HCT116 (cell line): ENCODE data around the gene LEPR. TPM values are rescaled to one million over a fixed set of nuclear protein-coding genes. Genes with fewer than 3 reads are reported as not detected.

Source experiments
- ATAC-seq: fragments of 200-7000 bp; cut with Tn5 transposase; 2 replicates; pipeline ENCODE4 v1.9.1; 2020; ENCODE audit warnings: mild to moderate bottlenecking, moderate library complexity
- BruUV-seq: library from RNA; stranded (reverse); fragments of 400-500 nt; replicated peaks from 2 replicates; lab custom pipeline; 2021; lab: Mats Ljungman, UMichigan
- CTCF ChIA-PET: fragments of 300-600 bp; sonication (Branson Sonifier 250); formaldehyde crosslinking; loops from one replicate; lab custom pipeline; 2021; ENCODE audit warnings: antibody characterized with exemption; lab: Charles Lee
- POLR2A ChIA-PET: fragments of 300-600, 350-600 bp; sonication (Branson Sonifier 250); formaldehyde crosslinking; loops from one replicate; lab custom pipeline; 2021; ENCODE audit warnings: antibody characterized with exemption; lab: Charles Lee
- RAD21 ChIA-PET, 2 experiments: fragments of 300-600 bp; sonication (Branson Sonifier 250); formaldehyde crosslinking; loops; one replicate each; lab custom pipeline; 2023; ENCODE audit warnings: low total read pairs in 2 of 2; ENCODE audit not compliant: uncharacterized antibody in 2 of 2, unreplicated experiment in 2 of 2, low non-redundant PET in 1 of 2; lab: Charles Lee
- DNase-seq: peaks from one replicate; pipeline ENCODE4 v3.0.0-alpha.2; 2010; ENCODE audit warnings: low read depth, low spot score
- H2AFZ ChIP-seq: fragments of 200-600 bp; shearing (Covaris generic), sonication (generic); 2 replicates; pipeline ENCODE4 v1.6.1; 2017; ENCODE audit warnings: low read depth, mixed run types, mixed read lengths, antibody characterized with exemption, low read length; ENCODE audit not compliant: poor library complexity, severe bottlenecking
- H3K27ac ChIP-seq: 2 replicates; pipeline ENCODE4 v1.5.1; 2012; ENCODE audit warnings: low read depth, low read length
- H3K27me3 ChIP-seq: fragments of 200-600 bp; sonication (generic); 2 replicates; pipeline ENCODE4 v1.6.1; 2016; ENCODE audit warnings: mixed run types, low read length, mixed read lengths; ENCODE audit not compliant: insufficient read depth
- H3K36me3 ChIP-seq, 2 experiments: fragments of 200-500 bp in 1 of 2; fragments of 200-600 bp in 1 of 2; sonication (Bioruptor generic) in 1 of 2; sonication (generic) in 1 of 2; 2 replicates each; pipeline versions ENCODE4 v1.5.1 to v1.6.1; 2014 to 2016; ENCODE audit warnings: low read length in 2 of 2, inconsistent platforms in 1 of 2, mixed read lengths in 1 of 2, mixed run types in 1 of 2; ENCODE audit not compliant: insufficient read depth in 2 of 2, control insufficient read depth in 1 of 2
- H3K4me1 ChIP-seq, 2 experiments: fragments of 200-600 bp in 1 of 2; sonication (generic) in 1 of 2; 2 replicates each; pipeline versions ENCODE4 v1.5.1 to v1.6.1; 2012 to 2017; ENCODE audit warnings: low read length in 2 of 2, inconsistent platforms in 1 of 2, mild to moderate bottlenecking in 1 of 2, mixed read lengths in 1 of 2, mixed run types in 1 of 2, moderate library complexity in 1 of 2; ENCODE audit not compliant: insufficient read depth in 2 of 2, control insufficient read depth in 1 of 2
- H3K4me2 ChIP-seq: fragments of 200-600 bp; sonication (generic); 2 replicates; pipeline ENCODE4 v1.6.1; 2017; ENCODE audit warnings: mixed run types, low read length, mixed read lengths
- H3K4me3 ChIP-seq, 2 experiments: fragments of 200-600 bp in 1 of 2; sonication (generic) in 1 of 2; replicated peaks in 1 of 2; 2 replicates each; pipeline ENCODE4 v1.5.1; 2011 to 2016; ENCODE audit warnings: low read length in 2 of 2, control low read depth in 1 of 2, low read depth in 1 of 2, mild to moderate bottlenecking in 1 of 2, mixed read lengths in 1 of 2, mixed run types in 1 of 2
- H3K79me2 ChIP-seq: fragments of 200-600 bp; sonication (generic); 2 replicates; pipeline ENCODE4 v1.6.1; 2017; ENCODE audit warnings: mild to moderate bottlenecking, mixed run types, low read length, moderate library complexity, mixed read lengths; ENCODE audit not compliant: insufficient read depth
- H3K9ac ChIP-seq: fragments of 200-600 bp; sonication (generic); 2 replicates; pipeline ENCODE4 v1.6.1; 2016; ENCODE audit warnings: low read length, mixed read lengths
- H3K9me2 ChIP-seq: fragments of 200-600 bp; sonication (generic), shearing (Covaris generic); 2 replicates; pipeline ENCODE4 v1.6.1; 2017; ENCODE audit warnings: mixed run types, mild to moderate bottlenecking, moderate library complexity; ENCODE audit not compliant: insufficient read depth
- H3K9me3 ChIP-seq, 2 experiments: fragments of 200-500 bp in 1 of 2; fragments of 200-600 bp in 1 of 2; sonication (Bioruptor generic) in 1 of 2; sonication (generic) in 1 of 2; 2 replicates each; pipeline ENCODE4 v1.6.1; 2014 to 2017; ENCODE audit warnings: low read length in 2 of 2, mixed read lengths in 2 of 2, inconsistent platforms in 1 of 2, low read depth in 1 of 2, mild to moderate bottlenecking in 1 of 2, mixed run types in 1 of 2, moderate library complexity in 1 of 2; ENCODE audit not compliant: control insufficient read depth in 1 of 2, insufficient read depth in 1 of 2
- H4K20me1 ChIP-seq: fragments of 200-600 bp; sonication (generic), shearing (Covaris generic); 2 replicates; pipeline ENCODE4 v1.6.1; 2017; ENCODE audit warnings: mixed run types, mild to moderate bottlenecking, moderate library complexity; ENCODE audit not compliant: insufficient read depth
- CEBPB ChIP-seq: IDR thresholded peaks from 2 replicates; pipeline ENCODE4 v1.6.1; 2012; ENCODE audit warnings: low read depth
- CTCF ChIP-seq, 3 experiments: fragments of 200-600 bp in 1 of 3; sonication (generic) in 1 of 3; IDR thresholded peaks in 2 of 3; conservative IDR thresholded peaks in 1 of 3; 2 replicates each; pipeline ENCODE4 v1.5.1; 2012 to 2017; ENCODE audit warnings: low read depth in 2 of 3, low read length in 2 of 3, antibody characterized with exemption in 1 of 3, borderline replicate concordance in 1 of 3, control low read depth in 1 of 3, mild to moderate bottlenecking in 1 of 3, mixed read lengths in 1 of 3, mixed run types in 1 of 3, moderate library complexity in 1 of 3; ENCODE audit not compliant: insufficient read depth in 1 of 3
- JUND ChIP-seq: IDR thresholded peaks from 2 replicates; pipeline ENCODE4 v1.6.1; 2012
- YY1 ChIP-seq: IDR thresholded peaks from 2 replicates; pipeline ENCODE4 v1.6.1; 2011; ENCODE audit warnings: low read length, low read depth, moderate library complexity, mild to moderate bottlenecking; ENCODE audit not compliant: insufficient replicate concordance; ENCODE audit errors: extremely low read depth
- ZFX ChIP-seq: fragments of 450-650 bp; IDR thresholded peaks from 2 replicates; pipeline ENCODE4 v1.6.1; 2017
- ZNF274 ChIP-seq: fragments of 200-500 bp; sonication (Bioruptor generic); IDR thresholded peaks from 2 replicates; pipeline ENCODE4 v1.6.1; 2014; ENCODE audit warnings: mild to moderate bottlenecking, low read depth, low read length, inconsistent platforms
- intact Hi-C: fragments of 100-400 bp; cut with micrococcal nuclease; formaldehyde crosslinking; loops from 2 replicates; pipeline ENCODE4 v1.10.0; 2022
- total RNA-seq: library from RNA; stranded (reverse); gene quantifications from one replicate; pipeline ENCODE4 v1.2.1, GENCODE V29; 2021; ENCODE audit not compliant: unreplicated experiment

LEPR gene
- total RNA-seq, 1 experiment from 2014 or later = 6.0 TPM

- Histone ChIP-seq H3K36me3 (no peaks in the 10 kb centered on the region), H3K4me3 (no peak overlapping the region), H3K27ac (no peak overlapping the region), H3K9me3 (no peaks in the 10 kb centered on the region), H3K27me3 (no peaks in the 10 kb centered on the region), H3K9ac (no peak overlapping the region), H2AFZ (no peak overlapping the region), H4K20me1 (no peaks in the 10 kb centered on the region), H3K79me2 (no peaks in the 10 kb centered on the region)
- CTCF ChIA-PET = interaction anchor here (1.0 kb wide), 1 partner anchor 10 kb away, joined by 3 read pairs; no protein-coding TSS in a partner anchor
- ATAC-seq (no peak), DNase-seq (no peak)
- intact Hi-C loops = no loop called here
- TF ChIP-seq YY1 (no peak), JUND (no peak), CEBPB (no peak)
- TF ChIP-seq, all 23 proteins: peak for 0
- peaks cover 0 to 12% of the 10 kb centered on the region in 2 experiments; a peak in 2 of 4 replicates for H3K4me1 ChIP-seq
- no peaks in the 10 kb centered on the region for H3K9me2 ChIP-seq
- RAD21 ChIA-PET = no interaction called here
- POLR2A ChIA-PET = no interaction called here
- no peak overlapping the region for H3K4me2 ChIP-seq
- no TSS peak for BruUV-seq
These were observed 48.8 kb downstream of the LEPR start for GRCh38 chr1:65469126-65469888.

- H3K4me3 ChIP-seq = no peak overlapping the region
- H2AFZ ChIP-seq = no peak overlapping the region
- no peak overlapping the region for H3K4me2 ChIP-seq
- no peak overlapping the region for H3K9ac ChIP-seq
- BruUV-seq = no TSS peak
- no peaks in the 10 kb centered on the region for H3K36me3 ChIP-seq
- no peak for TF ChIP-seq CTCF (IDR thresholded peaks at IDR 0.05 in 2 of 3, conservative IDR thresholded peaks at IDR 0.05 in 1 of 3; ENCODE audit: borderline replicate concordance in 1 of 3, insufficient read depth in 1 of 3, low read depth in 2 of 3, low read length in 2 of 3)
- TF ChIP-seq ZFX = no peak
- TF ChIP-seq YY1 = no peak
- no peak for TF ChIP-seq ZNF274
- no peak for ATAC-seq
- H3K27ac ChIP-seq = no peak overlapping the region
- no peaks in the 10 kb centered on the region for H3K79me2 ChIP-seq
- H3K4me1 ChIP-seq = peaks cover 0 to 12% of the 10 kb centered on the region in 2 experiments; a peak in 2 of 4 replicates
- ChIA-PET RAD21 (no interaction called here), CTCF (interaction anchor here (1.6 kb wide), 1 partner anchor 10 kb away, joined by 7 read pairs; no protein-coding TSS in a partner anchor), POLR2A (no interaction called here)
- H3K27me3 ChIP-seq = no peaks in the 10 kb centered on the region
- DNase-seq = no peak
- no peaks in the 10 kb centered on the region for H3K9me2 ChIP-seq
- H4K20me1 ChIP-seq = no peaks in the 10 kb centered on the region
- intact Hi-C loops = no loop called here
- H3K9me3 ChIP-seq = no peaks in the 10 kb centered on the region
These were observed 49.4 kb downstream of the LEPR start for GRCh38 chr1:65469889-65470340.

Other genes with a start within 250 kb of the LEPR start
- gene DNAJC6, start 111.1 kb upstream of the LEPR start, total RNA-seq = 9.0 TPM
- gene LEPROT, start within 50 bp of the LEPR start, total RNA-seq = 25.7 TPM